ENCODE data around the gene PNPLA5.

Gene PNPLA5

DNA sequence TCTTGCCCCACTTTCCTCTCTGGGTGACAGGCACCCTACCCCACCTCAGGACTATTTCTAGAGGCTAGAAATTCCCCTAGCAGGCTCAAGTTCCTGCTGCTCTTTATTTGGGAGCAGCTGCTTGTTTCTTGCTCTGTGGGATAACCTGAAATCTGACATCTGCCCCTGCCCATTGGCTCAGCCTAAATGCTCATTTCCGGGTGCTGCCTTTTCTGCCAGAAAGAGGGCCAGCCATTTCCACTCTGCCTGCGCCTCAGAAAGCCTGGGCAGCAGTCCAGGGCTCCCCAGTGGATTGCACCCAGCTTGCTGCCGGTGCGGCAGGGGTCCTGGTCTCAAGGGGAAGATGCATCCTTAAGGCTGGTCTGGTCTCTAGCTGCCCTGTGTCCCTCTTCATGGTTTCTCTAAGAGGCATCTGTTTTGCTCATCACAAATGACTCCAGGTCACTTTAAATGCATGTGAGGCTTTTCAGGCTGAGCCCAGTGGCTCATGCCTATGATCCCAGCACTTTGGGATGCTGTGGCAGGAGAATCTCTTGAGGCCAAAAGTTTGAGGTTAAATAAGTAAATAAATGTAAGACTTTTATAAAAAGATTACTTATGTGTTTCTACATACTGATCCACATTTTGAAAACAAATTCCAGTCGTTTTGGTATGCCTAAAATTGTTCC is 10.3 kb upstream of the PNPLA5 start:
- no peak for DNase-seq (ENCODE audit: low read depth)

DNA sequence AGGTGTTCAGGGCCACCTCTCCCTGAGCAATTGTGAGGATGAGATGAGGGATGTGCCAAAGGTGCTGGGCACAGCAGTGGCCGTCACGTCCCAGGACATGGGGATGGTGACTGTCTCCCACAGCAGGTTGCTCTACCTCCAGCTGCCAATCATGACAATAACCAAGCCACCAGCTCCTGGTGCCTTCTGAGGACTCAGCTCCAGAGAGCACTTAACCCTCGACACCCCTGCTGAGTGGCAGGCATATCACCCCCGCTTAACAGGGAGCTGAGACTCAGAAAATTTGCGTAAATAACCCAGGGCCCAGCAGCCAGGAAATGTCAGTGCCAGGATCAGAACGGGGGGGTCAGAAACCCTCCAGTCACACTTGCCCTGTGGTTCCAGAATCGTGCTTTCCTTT is 8.4 kb upstream of the PNPLA5 start:
- DNase-seq (ENCODE audit: low read depth) = no peak

DNA sequence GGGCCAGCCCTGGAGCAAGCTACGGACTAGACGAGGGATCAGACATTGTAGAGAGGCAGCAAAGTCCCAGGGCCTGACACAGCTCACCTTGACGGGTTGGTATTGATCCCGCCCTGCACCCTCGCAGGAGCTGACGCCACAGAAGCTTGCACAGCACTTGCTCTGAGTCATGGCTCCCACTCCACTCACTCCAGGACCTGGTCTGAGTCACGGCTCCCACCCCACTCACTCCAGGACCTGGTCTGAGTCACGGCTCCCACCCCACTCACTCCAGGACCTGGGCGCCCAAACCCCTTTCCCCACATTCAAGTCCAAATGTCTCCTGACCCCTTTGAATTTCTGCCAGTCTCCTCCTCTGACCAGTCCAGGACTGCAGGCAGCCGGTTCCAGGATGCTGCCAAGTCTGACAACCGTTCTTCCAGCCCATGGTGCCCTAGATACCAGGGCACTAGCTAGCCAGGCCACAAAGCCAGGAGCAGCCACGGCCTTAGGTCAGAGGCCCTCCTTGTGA is 6.0 kb upstream of the PNPLA5 start:
- no peak for DNase-seq (ENCODE audit: low read depth)

DNA sequence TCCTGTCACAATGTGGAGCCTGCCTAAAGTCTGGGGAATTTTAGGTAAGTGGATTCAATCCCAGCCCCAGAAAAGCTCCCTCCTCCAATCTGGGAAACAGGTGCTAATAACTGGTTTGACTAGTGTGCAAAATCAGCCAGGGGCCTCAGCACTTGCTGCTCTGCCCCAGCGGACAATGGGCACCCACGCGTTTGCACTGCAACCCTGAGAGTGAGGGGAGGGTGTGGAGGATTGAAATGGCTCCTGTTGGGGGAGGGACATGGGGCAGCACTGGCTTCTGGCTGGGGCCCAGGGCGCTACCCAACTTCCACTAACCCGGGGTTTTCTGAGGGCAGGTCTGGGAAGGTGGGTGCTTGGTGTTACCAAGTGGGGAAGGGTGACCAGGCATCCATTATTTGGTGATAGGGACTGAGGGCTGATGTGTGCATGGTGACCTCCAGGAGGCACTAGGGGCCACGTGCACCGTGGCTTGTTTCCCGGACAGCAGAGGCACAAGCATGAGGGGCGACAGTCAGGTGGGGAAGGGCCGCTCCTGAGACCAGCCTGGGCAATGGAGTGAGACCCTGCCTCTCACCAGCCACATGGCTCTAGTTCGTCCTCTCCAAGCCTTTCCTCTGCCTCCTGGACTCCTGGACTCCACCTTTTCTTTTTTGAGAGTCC is 4.3 kb upstream of the PNPLA5 start:
- no peak for DNase-seq (ENCODE audit: low read depth)

DNA sequence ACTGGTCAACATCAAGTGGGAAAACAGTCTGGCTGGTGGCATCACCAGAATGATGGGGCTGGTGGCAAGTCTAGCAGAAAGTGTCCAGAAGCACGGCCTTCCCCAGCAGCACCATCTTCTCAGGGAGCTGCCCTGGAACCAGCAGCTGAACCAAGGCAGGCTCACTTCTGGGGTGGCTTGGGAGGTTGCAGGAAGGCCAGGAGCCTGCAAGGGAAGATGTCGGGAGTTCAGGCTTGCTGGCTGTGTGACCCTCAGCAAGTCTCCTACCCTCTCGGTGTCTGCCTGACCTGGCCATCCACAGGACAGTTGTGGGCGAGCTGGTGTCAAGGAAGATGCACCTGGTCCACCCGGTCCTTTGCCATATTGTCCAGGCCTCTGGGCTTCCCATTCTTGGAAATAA is 2.3 kb upstream of the PNPLA5 start:
- DNase-seq (ENCODE audit: low read depth) = no peak

DNA sequence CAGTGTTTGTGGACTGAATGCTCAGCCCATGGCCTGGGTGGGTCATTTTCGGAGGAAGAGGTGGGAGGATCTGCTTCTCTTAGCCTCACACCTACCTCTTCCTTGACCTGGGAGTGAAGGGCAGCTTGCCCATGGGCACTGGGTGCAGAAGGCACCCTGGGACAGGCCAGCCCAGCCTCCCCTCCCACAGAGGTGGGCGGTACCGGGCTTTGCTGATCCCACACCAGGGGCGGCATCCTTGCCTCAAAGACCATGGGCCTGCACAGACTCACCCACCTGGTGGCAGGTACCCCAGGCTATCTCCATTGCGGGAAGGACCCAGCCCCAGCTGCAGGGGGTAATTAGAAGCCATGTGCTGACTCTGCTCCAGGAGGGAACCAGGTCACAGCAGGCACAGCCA is 1.5 kb upstream of the PNPLA5 start:
- DNase-seq (ENCODE audit: low read depth) = no peak

DNA sequence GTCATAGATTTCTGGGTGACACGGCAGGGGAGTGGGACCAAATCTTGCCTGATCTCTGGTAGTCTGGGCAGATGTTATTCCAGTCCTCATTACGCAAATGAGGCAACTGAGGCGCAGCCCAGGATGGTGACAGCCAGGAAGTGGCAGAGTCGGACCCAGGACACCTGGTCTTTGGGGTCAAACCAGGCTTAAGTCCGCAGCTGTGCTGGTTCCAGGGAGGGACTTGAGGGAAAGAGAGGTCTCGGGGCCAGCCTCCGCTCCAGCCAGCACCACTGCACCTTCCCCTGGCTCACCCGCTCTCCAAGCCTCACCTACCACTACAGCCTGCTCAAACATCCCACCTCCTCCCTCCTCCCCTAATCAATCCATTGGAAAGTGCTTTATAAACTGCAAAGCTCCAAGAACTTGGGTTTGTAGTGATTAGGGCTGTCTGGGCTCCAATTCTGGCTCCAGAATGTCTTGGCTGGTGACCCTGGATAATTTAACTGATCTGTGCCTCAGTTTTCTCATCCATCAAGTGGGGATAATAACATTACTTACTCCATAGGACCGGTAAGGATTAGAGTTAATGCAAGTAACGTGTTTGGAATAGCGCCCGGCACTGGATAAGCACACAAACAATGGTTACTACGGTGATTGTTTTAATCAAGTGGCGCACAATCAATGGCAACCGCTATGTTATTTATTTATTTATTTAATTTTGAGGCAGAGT is 526 bp upstream of the PNPLA5 start:
- no peak for DNase-seq (ENCODE audit: low read depth)

DNA sequence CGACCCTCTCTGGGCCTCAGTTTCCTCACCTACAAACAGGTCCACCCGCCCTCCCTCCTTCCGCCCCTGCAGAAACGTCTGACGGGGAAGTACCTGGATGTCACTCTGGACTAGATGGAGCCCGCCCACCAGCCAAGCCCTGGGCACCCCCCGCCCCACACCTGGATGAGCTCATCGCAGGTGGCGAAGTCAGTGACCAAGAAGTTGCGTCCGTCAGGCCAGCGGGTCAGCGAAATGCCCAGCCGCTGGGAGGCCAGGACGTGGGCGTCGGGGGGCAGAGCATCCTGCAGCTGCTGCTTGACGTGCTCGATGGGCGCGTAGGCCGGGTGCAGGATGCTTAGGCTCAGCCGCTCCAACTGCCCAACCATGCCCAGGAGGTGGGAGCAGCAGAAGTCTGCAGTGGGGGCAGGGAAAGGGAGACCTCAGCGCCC is 897 bp downstream of the PNPLA5 start:
- no peak for DNase-seq (ENCODE audit: low read depth)

DNA sequence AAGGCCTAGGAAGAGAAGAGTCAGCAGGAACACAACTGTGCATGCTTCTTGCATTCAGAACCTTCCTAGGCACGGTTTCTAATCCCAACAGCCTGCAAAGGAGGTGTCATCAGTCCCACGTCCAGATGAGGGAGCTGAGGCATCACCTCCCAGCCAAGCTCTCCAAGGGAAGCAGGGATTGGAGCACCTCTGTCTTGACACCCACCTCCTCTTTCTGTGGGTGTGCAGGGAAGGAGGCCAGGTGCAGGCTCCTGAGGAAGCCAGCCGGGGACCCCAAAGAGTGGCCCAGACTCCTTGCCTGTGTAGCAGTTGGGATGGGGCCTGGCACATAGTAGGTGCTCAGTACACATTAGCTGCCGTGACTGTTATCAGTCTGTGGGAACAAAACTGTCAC is 2.0 kb downstream of the PNPLA5 start:
- no peak for DNase-seq (ENCODE audit: low read depth)

DNA sequence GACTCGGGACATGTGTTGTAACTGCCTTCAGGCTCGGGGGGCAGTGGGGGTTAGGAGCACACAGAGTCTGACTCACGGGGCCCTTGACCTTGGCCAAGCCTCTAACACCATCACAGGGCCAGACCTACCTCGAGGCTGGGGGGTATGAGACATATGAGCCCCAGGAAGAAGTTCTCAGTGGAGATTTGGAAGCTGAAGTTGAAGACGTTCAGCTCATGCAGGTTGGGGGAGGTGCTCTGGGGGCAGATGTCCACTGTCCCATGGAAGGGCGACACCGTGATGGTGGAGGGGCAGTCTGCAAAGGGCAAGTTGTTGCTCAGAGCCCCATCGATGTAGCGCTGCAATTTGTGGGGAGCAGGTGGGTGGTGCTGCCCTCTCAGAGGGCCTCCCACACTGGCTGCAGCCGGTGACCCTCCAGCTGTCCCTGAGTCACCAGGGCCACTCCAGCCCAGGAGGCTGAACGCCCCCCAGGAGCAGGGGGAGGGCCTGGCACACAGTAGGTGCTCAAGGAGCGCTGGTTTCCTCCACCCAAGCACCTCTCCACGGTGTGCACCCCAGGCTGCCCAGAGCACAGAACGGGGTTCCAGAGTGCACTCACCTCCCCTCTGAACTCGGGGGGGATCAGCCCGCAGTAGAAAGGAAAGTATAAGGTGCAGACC is 2.5 kb downstream of the PNPLA5 start:
- DNase-seq (ENCODE audit: low read depth) = no peak

DNA sequence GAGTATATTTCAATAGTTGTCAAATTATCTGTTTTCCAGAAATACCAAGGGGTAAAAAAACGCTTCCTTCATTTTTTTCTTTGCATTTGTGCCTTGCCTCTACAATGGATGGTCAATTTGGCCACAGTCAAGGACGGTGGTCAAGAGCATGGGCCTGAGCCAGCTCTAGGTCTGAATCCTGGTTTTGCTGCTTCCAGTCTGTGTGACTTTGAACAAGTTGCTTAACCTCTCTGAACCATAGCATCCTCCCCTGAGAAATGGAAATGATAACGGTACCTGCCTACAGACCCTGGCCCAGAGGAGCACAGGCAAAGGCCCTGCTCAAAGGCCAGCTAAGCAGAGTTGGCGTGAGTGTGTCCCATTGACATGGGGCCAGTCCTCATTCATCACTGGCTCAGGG is 3.1 kb downstream of the PNPLA5 start:
- no peak for DNase-seq (ENCODE audit: low read depth)

DNA sequence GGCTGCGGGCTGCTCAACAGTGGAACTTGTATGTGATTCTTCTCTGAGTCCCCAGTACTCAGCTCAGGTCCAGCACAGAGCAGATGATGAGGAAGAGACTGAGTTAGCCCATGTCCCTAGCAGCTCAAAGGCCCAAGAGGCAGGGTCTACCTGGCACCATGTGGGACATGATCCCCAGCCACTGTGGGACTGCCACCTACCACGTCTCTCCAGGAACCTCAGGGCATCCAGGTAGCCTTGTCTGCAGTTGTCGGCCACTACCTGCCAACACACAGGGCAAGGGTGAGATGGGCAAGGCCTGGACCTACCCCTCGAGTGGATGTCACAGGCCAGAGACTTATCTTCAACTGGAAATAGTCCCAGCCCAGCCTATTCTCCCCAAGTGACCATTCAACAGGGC is 4.4 kb downstream of the PNPLA5 start:
- DNase-seq (ENCODE audit: low read depth) = no peak

DNA sequence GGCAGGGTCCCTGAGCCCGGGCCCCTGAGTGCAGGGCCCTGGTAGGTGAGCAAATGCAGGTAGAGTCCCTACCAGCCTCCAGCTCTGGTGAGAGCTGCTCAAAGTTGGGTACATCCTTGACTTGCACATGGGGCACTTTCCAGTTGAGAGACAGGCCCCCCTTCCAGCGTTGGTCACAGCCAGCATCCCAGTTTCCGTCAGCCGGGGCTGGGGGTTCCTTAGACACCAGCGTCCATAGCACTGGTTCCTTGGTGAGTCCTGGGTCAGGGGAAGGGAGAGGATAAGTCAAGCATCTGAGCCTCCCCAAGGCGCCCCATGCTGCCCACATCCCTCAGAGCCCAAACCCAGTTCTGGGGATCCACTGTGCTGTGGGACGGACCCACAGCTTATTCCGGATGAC is 5.6 kb downstream of the PNPLA5 start:
- no peak for DNase-seq (ENCODE audit: low read depth)

DNA sequence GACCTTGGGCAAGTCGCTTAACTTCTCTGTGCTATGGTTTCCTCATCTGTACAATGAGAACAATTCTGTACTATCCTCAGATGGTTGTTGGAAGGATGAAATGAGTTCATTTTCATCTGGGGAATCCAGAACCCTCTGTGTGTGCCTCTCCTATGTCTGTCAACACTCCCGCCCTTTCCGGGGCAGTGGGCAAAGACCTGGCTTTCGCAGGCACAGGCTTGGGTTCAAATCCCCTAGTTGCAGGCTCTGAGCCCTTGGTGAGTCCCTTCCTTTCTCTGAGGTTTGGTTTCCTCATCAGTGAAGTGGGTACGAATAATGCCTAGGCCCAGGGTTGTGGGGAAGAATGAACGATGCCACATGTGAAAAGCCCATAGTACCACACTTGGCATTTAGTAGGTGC is 6.0 kb downstream of the PNPLA5 start:
- DNase-seq (ENCODE audit: low read depth) = no peak

DNA sequence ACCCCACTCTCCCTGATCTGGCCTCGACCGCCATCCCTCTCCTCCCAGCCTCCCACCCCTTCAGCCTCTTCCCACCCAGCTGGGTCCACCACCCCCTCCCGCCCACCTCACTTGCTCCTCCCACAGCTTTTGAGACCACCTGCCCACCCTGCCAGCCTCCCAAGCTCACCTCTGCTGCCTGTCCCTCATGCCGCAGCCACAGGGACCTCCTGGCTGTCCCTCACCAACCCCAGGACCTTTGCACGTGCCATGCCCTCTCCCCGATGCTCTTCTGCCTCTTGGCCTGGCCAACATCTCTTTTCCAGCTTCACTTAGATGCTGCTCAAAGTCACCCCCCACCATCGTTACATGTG is 6.5 kb downstream of the PNPLA5 start:
- no peak for DNase-seq (ENCODE audit: low read depth)

DNA sequence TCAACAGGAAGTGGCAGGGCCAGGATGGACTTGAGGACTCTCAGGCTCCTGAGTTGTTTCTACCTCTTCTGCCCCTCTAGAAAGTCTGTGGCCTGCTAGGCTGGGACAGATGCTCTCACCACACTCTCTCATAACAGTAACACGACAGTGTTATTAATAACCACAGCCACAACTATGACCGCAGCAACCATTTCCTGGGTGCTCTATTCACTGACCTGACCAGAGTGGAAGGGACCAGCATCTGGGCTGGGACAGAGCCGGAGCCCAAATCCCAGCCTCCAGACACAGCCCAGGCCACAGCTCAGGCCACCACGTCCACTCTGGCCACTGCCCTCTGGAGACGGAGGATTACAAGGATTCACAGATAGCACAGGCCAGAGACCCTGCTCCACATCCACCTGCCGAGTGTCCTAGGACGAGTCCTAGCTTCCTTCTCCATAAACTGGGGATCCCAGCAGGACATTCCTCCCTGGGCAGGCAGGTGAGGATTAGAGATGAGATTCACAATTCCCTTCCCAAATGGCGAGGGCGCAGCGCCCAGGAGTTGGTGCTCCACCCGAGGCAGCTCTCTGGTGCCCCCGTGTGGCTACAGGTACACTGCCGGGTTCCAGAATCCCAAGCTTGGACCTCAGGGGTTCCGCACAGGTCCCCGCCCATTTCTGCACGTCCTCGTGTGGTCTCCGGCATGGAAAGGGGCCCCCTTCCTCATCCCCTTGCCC is 7.1 kb downstream of the PNPLA5 start:
- no peak for DNase-seq (ENCODE audit: low read depth)

DNA sequence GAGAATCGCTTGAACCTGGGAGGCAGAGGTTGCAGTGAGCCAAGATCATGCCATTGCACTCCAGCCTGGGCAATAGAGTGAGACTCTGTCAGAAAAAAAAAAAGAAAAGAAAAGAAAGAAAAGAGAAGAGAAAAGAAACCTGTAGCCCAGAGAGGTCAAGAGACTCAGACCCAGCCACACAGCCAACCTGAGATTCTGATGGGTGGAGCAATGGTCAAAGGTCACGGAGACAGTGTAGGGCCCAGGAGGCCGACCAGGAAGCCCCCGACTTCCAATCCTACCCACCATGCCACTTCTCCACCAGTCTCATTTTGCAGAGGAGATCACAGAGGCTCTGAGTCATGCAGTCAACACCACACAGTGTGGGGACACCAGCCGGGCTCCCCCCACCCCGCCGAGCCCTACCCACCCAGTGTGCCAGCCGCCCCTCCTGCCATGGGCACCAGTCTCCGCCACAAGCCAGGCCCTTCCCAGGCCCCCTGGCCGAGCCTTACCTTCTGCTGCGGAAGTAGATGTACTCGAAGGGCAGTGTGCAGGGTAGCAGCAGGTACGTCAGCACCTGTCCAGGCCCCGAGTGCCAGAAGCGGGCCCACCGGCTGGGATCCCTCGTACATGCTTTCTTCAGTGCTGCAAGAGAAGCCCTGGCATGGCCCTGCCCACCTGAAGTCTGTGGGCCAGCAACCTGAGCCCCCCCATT is 7.9 kb downstream of the PNPLA5 start:
- no peak for DNase-seq (ENCODE audit: low read depth)

DNA sequence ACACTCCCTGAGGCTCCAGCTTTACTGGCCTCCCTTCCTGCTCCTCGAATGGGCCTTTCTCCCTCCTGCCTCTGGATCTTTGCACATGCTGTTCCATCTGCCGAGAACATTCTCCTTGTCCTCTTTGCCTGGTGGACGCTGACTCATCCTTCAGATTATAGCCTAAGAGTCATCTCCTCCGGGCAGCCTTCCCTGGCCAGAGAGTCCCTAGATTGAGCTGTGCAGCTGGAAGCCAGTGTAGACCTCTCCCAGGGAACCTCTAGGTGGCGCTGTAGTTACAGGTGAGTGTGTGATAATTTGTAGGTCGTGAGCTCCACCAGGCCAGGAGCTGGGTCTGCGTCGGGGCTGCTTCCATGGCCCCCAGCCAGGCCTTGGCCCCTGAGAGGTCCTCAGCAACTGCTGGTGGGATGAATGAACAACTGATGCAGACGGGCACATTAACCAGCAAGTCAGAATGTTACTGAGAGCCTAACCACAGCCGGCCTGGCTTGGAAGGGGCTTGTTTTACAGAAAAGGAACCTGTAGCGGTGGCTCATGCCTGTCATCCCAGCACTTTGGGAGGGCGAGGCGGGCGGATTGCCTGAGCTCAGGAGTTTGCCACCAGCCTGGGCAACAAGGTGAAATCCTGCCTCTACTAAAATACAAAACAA is 8.7 kb downstream of the PNPLA5 start:
- DNase-seq (ENCODE audit: low read depth) = peak; percentile 24

DNA sequence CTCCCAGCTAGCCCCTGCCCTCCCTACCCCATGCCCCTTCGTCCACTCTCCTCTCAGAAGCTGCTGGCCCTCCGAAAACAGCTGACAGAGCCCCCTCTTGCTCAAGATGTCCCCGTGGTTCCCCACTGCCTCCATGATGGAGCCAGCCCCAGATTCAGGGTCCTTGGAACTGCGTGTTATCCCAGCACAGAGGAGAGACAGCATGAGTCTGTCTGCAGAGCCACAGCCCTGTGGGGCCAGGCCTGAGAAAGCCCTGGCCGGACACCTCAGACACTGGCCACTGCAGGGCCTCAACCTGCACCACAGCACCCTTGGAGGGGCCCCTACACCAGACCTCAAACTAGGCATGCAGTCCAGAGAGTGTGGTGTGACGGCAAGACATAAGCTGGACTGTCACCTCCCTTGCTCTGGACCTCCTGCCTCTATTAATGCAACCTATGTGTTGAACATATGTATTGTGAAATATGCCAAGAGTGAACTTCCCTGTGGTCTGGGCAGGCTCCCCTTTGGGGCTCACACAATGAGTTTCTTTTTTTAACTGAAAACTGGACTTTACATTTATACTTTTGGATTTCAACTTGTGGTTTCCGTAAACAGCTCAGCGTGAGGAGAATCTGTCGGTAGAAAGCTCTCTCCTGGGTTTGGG is 9.6 kb downstream of the PNPLA5 start:
- no peak for DNase-seq (ENCODE audit: low read depth)

Measured in non-pigmented ciliary epithelial cell (primary cell).